Measurements from ENCODE around the gene CPN1.
"Not testable (repeated sequence)": the region's sequence is repeated elsewhere in the genome, so short reads cannot be mapped to it uniquely, and the experiment has no call there.

CPN1 gene

DNA sequence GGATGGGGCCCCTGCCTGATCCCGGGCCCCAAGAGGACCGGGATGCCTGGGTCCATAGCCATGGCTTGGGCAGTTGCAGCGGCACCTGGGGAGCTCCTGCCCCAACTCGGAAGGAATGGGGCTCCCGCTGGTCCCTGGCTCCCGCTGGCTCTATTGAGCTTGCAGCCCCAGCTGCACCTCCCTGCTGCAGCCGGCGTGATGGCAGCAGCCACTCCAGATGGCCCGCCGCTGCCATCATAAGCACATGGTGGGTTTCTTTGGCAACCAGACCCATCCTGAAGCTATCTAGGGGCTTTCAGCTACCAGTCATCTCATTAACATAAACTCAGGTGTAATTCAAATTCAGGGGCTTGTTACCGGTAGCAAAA, 60.8 kb downstream of the CPN1 start:
- DNase-seq = no peak

DNA sequence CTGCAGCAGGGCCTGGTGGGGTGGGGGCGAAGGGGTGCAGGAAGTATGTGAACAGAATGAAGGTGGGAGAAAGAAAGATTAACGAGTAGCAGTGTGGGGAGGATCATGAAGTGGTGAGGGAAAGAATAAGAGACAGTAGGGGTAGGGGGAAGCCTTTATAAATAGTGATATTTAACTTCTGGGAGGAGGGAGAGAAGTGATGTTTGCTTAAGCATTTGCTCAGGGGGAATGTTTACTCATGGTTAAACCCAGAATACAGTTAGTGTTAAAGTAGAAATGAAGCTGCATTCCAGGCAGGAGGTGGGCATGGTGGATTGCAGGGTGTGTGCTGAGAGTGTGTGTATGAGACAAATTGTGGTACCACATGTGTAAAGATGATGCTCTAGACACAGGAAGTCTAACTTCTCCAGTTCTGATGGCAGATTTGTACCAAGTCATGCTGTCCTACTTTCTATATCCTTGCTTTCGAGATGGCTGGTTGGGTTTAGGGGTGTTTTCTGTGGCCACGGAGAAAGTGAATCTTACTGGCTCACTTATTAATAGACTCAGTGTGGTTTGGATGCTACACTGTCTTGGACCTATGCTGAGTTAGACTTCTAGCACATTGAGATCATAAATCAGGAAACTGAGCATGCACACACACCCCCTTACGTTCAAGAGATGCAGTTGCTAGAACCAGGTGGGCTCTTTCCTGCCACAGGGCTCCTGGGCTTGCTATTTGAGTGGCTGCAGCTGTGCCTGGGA, 61.4 kb downstream of the CPN1 start:
- no peak for DNase-seq

DNA sequence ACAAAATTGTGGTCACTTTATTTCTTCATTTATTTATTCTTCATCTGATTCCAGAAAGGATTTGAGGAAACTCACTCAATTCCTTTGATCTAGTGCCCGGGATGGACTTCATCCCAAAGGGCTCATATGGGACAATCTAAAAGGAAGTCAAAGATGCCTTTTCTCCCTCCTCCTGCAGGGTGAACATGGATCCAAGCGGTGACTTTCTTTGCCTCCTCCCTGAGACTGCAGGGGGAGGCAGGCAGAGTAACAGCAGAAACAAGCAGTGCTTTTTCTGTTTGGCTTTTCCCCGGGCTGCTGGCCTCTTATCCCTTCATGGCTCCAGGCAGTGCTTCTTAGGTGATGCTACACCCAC, 61.9 kb downstream of the CPN1 start:
- no peak for DNase-seq

DNA sequence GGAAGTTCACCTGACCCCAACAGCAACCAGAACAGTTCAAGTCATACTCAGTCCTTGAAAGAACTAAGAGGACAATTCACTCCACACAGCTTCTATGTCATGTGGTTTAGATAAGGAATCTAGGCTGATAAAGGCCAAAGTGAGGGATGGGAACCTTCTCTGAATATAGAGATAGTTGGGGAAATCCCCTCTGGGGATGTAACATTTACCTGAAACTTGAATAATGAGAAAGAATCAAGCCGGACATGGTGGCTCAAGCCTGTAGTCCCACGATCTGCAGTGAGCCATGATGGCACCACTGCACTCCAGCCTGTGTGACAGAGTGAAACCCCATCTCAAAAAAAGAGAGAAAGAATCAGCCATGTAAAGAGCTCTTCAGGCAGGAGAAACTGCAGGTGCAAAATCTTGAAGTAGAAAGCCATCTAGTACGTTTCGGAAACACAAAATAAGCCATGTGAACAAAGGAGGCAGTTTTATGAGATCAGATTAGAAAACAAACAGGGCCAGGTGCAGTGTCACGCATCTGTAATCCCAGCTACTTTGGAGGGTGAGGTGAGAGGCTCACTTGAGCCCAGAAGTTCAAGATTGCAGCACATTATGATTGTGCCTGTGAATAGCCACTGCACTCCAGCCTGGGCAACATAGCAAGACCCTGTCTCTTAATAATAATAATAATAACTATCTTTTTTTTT, 67.5 kb downstream of the CPN1 start:
- no peak for DNase-seq

DNA sequence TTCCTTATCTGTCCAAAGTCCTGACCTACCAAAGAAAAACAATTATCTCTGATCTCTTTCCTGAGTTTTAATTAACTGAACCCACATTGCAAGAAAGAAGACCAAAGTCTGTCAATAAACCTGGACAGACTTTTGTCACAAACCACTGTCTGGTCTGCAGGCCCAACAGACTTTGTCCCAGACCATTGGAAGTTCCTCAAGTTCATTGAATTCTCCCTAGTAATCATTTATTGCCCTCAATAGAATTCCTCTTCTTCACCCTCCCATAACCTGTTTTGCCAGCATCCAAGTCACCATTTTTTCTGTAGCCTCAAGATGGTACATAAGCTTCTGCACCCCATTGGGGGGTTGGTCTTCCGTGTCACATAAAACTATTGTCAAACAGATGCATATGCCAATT, 68.0 kb downstream of the CPN1 start:
- no peak for DNase-seq

DNA sequence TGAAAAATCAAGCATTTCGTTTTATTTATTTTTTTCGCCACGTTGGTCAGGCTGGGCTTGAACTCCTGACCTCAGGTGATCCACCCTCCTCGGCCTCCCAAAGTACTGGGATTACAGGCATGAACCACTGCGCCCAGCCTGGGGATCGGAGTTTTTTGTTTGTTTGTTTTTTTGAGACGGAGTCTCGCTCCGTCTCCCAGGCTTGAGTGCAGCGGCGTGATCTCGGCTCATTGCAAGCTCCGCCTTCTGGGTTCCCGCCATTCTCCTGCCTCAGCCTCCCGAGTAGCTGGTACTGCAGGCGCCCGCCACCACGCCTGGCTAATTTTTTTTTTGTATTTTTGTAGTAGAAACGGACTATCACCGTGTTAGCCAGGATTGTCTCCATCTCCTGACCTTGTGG, 69.8 kb downstream of the CPN1 start:
- DNase-seq = not testable (repeated sequence)

DNA sequence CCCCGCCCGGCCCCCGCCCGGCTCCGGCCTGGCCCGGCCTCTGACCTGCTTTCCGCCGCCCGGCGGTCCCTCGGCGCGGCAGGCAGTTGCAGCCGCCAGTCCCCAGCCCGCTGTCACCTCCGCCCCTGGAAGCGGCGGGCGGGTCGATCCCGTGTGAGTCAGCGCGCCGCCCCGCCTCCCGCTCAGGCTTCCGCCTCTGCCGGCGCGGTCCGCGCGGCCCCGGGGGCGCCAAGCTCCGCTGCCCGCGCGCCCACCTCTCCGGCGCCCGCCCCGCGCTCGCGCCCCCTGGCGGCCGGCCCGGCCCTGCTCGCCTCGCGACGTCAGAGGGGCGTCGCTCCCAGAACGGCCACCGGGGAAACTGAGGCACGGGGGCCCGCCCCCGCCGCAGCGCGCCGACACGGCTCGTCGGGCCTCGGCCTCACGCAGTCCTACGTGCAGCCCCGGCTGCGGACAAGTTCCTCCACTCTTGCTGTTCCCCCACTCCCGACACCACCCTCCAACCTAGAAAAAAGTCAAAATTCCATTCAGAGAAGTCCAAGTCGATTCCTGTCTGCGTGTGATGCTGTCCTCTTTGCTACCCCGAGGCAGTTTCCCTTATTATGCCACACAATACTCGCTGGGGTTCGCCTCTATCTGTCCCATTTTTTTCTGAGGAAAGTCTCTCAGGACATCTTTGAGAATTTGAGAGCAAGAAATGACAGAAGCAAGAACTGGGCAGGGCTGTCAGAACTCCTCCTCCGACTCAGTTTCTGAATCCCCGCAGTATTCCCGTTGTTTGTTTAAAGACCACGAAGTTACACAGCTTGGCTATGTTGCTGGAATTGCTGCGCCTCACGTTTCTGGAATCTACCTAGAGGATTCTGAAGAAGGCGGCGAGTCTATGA, 71.6 kb downstream of the CPN1 start, which contains the start of gene DNMBP:
DNMBP (minus strand) TSS at position 155 of the 884 bp plus-strand sequence. CDS start 37,823 bp downstream, outside the sequence.
- peak; percentile 57 to 73 (median 68) for DNase-seq

DNA sequence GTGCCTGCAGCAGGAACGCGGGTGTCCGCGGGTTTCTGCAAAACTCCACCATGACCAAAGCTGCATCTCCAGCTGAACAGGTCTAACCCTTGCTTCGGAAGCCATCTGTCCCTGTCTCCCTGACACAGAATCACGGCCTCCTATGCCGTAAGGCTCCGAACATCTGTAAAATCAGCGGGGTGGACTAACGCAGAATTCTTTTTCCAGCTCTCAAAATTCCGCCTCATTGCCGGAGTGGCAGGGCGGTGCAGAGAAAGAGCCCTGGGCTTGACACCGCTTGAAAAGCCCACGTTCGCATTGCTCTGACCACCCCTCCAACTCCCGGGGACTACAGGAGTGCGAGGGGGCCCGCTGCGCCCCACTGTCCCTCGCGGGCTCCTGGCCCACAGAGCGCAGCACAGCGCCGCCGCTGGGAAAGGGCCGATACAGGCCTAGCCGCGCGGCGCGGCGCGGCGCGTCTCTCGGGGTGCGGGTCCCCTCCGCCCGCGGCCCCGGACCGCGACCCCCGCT, 72.3 kb downstream of the CPN1 start:
- no peak for DNase-seq

DNA sequence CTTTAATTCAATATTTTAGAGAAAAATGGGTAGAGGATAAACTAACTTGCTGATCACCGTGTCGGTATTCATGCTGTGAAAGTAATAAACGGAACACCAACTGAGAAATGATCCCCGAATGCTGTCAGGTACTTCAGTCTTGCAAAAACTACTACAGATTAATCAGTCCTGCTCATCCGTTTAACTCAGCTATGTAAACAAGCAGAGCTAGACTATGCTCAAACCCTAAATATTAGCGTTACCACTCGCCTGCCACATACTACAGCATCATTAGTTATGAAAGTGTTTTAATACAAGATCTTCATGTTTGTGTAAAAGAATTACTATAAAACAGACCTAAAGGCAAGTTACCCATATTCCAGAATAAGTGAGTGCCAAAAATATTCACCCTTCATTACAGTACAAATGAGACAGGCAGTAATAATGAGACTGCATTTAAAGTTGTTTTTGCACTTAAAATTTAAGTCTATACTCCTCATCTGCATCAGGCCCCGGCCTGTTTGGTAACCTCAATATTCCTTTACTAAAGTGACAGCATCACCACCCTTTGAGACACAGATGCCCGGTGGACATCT, 72.9 kb downstream of the CPN1 start:
- no peak for DNase-seq

DNA sequence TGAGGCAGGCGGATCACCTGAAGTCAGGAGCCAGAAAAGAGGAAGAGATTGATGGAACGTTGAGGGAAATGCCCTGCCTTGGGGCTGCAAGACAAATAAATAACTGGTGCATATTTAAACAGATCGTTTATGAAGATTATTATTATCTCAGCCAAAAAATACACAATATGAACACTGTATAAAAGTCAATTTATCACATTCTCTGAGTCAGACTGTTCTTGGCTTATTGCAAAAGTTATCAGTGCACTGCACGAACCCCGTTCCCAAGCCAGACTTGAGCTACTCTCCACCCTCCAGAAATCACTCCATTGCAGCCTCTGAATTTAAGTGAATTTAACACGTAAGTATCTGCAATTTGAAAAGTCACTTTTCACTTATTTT, 73.5 kb downstream of the CPN1 start:
- no peak for DNase-seq

DNA sequence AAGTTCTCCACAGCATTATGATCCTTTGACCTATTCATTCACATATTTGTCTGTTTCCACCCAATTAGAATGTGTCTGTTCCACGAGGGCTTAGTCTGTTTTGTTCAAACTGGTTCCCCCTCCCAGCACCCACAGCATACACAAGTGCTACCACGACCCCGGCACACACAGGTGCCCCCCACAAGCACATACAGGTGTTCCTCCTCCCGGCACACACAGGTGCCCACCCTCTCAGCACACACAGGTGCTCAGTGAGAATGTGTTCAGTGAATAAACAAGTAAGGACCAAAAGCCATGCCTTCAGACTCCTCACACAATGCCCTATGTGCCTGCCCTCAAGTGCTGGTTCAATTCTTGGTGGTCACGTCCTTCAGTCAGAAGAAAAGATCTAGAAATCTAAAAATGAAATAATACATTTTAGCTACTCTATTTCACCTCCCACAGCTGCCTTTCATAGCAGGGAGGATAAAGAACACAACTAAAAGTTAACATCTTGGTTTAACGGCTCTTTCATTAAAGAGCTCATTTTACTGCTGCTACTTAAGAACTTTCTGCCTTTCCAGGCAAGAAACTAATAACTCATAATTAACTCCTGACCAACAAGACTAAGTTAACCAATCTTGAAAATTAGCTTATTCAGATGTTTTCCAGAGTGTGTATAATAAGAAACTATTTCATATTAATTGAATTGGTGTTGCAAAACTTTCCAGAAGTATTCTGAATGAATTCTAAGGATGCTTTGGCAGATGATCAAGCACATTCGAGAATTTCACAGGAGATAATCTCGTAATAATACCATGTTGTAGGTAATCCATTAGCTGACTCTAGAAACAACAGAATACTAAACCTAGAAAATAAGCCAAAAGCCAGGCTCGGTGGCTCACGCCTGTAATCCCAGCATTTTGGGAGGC, 74.2 kb downstream of the CPN1 start:
- no peak for DNase-seq

DNA sequence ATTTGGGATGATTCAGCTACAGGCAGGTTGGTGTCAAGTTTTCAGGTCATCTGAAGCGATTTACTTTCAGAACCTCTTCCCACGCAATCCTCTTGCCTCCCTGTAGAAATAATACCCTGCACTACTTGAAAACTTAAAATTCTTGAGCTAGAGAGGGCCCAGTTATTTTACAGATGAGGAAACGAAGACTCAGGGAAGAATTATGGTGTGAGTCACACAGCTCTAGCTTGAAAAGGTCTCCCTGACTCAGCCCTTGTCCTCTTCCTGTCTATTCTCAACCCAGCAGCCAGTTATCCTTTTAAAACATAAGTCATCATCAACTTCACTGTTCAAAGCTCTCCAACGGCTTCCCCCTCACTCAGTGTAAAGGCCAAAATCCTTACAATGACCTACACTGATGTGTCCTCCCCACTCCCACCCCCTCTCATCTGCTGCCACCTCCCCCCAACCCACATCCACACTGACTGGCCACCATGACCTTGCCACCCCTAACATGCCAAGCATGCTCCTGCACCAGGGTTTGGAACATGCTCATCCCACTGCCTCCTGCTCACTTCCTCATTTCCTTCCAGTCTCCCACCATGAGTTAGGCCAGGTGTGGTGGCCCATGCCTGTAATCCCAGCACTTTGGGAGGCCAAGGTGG, 75.3 kb downstream of the CPN1 start:
- no peak for DNase-seq

DNA sequence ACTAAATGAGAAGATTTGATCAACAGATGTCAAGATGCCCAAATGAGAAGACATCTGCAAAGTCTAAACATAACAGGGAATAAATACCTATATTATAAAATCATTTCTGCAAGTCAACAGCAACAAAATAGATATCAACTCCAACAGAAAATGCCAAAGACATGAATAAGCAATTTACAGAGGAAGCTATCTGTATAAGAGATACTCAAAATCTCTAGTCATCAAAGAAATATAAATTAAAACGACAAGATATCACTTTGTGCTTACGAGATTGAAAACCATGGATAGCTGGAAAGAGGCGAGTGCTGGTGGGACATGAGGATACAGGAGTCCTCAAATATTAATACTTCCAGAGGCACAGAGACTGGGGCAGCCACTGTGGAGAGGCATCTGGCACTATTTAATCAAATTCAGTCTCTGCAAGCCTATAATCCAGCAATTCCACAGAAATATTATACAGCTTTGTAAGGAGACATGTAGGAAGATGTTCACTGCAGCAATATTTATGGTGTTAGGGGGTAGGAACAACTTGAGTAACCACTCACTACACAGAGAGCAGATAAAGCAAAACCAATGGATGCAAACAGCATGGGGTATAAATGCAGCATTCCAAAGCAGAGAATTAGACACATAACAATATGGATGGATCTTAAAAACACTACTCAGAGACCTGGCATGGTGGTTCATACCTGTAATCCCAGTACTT, 76.7 kb downstream of the CPN1 start:
- DNase-seq = no peak

DNA sequence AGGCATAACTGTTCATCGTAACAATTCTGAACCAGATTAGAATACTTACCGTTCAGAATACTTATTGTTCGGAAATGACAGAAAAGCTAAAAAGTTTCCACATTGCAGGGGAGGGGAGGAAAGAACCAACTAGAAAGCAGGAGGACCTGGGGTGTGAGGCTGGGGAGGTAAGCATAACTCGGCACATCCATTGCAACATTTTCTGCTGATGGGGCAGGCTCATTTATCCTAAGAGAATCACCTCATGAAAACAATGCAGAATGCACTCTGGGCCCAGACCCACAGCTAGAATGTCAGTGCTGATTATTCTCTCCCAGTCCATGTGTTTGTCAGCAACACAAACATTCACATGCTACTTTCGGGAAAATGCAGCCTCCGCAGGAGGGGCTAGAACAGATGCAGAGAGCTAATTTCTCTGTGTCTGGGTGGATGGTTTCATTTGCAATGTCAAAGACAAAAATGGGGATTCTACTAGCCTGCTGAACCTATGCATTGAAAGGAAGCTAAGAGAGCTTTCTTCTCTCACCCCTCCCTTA, 81.5 kb downstream of the CPN1 start:
- no peak for DNase-seq

DNA sequence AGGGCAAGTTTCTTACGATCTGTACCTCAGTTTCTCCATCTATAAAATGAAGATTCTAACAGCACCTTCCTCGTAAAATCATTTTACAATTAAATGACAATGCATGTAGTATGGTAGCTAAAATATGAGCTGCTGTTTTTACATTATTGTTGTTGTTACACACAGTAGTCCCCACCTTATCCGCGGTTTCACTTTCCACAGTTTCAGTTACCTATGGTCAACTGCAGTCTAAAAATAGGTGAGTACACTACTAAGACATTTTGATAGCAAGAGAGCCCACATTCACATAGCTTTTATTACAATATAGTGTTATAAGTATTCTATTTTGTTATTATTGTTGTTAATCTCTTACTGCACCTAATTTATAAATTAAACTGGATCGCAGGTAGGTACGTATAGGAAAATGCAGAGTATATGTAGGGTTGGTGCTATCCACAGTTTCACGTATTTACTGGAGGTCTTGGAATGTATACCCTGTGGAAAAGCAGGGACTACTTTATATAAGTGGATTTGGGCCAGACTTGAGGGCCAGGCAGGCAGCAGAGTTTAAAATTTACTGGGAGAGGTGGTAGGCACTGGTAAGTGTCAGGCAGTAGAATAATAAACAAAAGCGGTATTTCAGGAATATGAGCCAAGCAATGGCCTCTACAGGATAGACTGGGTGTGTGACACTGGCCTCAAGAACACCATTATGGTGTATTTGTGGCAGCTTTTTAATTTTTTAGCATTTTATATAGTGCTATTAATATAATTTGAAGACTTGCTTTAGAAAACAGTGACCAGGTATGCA, 82.2 kb downstream of the CPN1 start:
- DNase-seq = no peak

DNA sequence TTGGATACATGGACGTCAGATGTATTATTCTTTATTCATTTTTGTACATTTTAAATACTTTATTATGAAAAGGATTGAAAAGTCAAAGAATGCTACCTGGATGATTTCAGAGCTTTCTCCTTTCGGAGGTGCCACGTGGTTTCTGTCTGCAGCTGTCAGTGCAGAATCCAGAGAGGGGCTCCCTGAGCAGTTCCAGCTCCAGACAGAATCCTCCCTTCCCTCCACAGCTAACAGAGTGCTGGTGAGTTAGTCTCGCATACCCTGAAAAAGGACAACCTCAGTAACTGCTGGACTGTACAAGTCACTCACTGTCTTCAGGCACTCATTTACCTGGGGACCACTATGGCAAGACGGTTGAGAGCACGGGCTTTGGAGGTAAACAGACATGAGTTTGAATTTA, 82.8 kb downstream of the CPN1 start:
- no peak for DNase-seq

DNA sequence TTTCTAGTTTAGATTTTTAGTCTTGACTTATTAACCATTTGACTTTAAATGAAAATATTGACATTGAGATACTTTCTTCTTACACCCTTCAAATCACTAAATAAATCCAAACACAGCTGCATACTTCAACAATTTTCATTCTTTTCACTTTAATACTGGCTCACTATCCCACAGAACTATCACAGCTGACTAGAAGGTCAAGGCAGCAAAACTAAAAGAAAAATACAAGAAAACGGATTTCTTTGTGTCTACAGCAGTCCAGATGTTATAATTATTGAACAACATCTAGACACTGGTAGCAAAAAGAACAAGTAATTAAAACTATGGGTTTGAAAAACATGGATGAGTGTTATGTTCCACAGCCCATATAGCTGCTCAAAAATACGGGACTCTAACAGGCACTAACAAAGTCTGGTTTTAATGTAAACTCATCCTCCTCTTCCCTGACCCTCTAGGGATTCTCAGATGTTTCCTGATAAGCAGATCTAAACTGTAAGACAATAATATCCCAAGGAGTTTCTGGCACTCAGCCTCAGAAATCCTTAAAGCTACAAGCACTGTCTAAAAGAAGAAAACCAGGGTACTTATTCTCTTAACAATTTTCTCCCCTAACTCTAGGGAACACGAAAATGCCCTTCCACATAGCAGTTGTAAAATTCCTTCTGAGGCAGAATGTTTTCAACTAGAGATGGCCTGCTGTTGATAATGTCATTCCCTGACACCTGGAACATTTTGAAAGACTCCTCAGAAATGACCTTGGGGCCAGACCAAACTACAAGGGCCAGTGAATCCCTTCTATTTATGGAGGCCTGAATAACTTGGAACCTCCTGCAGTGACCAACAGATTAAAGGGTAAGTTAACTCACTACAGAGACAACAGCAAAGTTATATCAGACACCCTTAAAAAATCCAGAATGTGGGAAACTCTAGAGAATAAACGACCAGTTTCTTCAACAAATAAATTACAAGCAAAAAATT, 84.7 kb downstream of the CPN1 start:
- DNase-seq = no peak

DNA sequence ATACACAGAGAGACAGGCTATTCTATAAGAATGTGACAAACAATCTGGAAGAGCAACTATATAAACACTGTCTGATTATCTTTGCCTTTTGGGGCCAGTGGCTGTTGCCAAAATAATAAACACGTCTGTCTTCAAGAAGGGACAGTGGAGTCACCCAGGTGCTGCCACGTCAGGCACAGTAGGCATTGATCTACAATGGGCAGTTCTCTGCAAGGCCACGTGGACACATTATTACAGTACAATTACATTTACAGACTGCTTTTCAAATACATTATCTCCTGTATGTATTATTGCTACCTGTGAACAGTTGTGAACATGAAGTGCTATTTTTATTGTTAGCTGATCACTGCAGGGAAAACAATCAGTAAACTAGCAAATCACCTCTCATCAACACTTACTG, 86.0 kb downstream of the CPN1 start:
- no peak for DNase-seq
